ENCODE results near the gene RPE65.
"Not testable (repeated sequence)": the region's sequence is repeated elsewhere in the genome, so short reads cannot be mapped to it uniquely, and the experiment has no call there.

- not testable (repeated sequence) for TF ChIP-seq REST (IDR thresholded peaks at IDR 0.05; ENCODE audit: insufficient read depth in 1 of 2, low read depth in 2 of 2, low read length in 1 of 2); CTCF (IDR thresholded peaks at IDR 0.05); SIN3A (IDR thresholded peaks at IDR 0.05; ENCODE audit: borderline replicate concordance, insufficient read depth, low read depth, low read length); POLR2AphosphoS5 (IDR thresholded peaks at IDR 0.05; ENCODE audit: low read depth, low read length); TCF7L2 (IDR thresholded peaks at IDR 0.05; ENCODE audit: low read depth, low read length)
Observed at GRCh38 chr1:68392474-68392873, 57.3 kb downstream of the RPE65 start.
